Large intestine (tissue), 3 donors: Measurements from ENCODE around the gene TSPEAR. TPM values are rescaled to one million over a fixed set of nuclear protein-coding genes. Genes with fewer than 3 reads are reported as not detected.

ENCODE experiments used
- DNase-seq, 2 donors: peaks; one replicate each; pipeline versions ENCODE4 v3.0.0 to v3.0.0-alpha.2; 2013
- H3K27ac ChIP-seq: one replicate; pipeline ENCODE4 v1.5.1; 2013; ENCODE audit warnings: low read length
- H3K27me3 ChIP-seq: 2 replicates; pipeline ENCODE4 v1.6.1; 2013; ENCODE audit warnings: low read length; ENCODE audit not compliant: control insufficient read depth, insufficient read depth
- H3K36me3 ChIP-seq: 2 replicates; pipeline ENCODE4 v1.6.1; 2013; ENCODE audit warnings: low read length; ENCODE audit not compliant: control insufficient read depth, insufficient read depth
- H3K4me1 ChIP-seq: one replicate; pipeline ENCODE4 v1.6.1; 2013; ENCODE audit warnings: low read length; ENCODE audit not compliant: control insufficient read depth, insufficient read depth
- H3K4me3 ChIP-seq: one replicate; pipeline ENCODE4 v1.5.1; 2013; ENCODE audit warnings: low read length
- H3K9me3 ChIP-seq: one replicate; pipeline ENCODE4 v1.6.1; 2013; ENCODE audit warnings: mild to moderate bottlenecking, low read depth, low read length, moderate library complexity; ENCODE audit not compliant: control insufficient read depth
- WGBS: methylation state at CpG from one replicate; pipeline ENCODE4 v1.1.5; 2013; ENCODE audit warnings: low lambda C conversion rate; ENCODE audit not compliant: insufficient coverage; 5-methylcytosine and 5-hydroxymethylcytosine counted together
- polyA plus RNA-seq: library from polyadenylated mRNA; unstranded; fragments of 120-200 nt; gene quantifications from one replicate; pipeline ENCODE4 v1.2.1, GENCODE V29; 2013

The TSPEAR gene
- polyA plus RNA-seq, 1 donor = 0.55 TPM

- WGBS = no CpG with 5 or more reads among the region's 13 CpGs
Observed at GRCh38 chr21:44448651-44449131, 262.7 kb downstream of the TSPEAR start.

More at GRCh38 chr21:44448651-44449131, 262.7 kb downstream of the TSPEAR start:
- peaks cover 5% of the 10 kb centered on the region for H3K27me3 ChIP-seq
- no peak overlapping the region for H3K4me3 ChIP-seq
- no peak overlapping the region for H3K27ac ChIP-seq
- DNase-seq = peak in 1 of 2 donors; percentile 27
- peaks cover 3% of the 10 kb centered on the region for H3K9me3 ChIP-seq
- H3K4me1 ChIP-seq = no peaks in the 10 kb centered on the region
- H3K36me3 ChIP-seq = no peaks in the 10 kb centered on the region

Other genes starting within 250 kb of the TSPEAR start
- gene KRTAP10-1, start 171.4 kb downstream of the TSPEAR start, polyA plus RNA-seq = not detected
- not detected for gene KRTAP10-2, start 160.1 kb downstream of the TSPEAR start, polyA plus RNA-seq
- not detected for gene KRTAP10-3, start 152.8 kb downstream of the TSPEAR start, polyA plus RNA-seq
- gene KRTAP10-4, start 137.8 kb downstream of the TSPEAR start, polyA plus RNA-seq = not detected
- not detected for gene KRTAP10-5, start 131.0 kb downstream of the TSPEAR start, polyA plus RNA-seq
- gene KRTAP10-6, start 119.1 kb downstream of the TSPEAR start, polyA plus RNA-seq = not detected
- not detected for gene KRTAP10-7, start 111.0 kb downstream of the TSPEAR start, polyA plus RNA-seq
- not detected for gene KRTAP10-8, start 99.5 kb downstream of the TSPEAR start, polyA plus RNA-seq
- not detected for gene KRTAP10-9, start 84.5 kb downstream of the TSPEAR start, polyA plus RNA-seq
- gene KRTAP10-10, start 74.2 kb downstream of the TSPEAR start, polyA plus RNA-seq = not detected
- gene KRTAP10-11, start 65.2 kb downstream of the TSPEAR start, polyA plus RNA-seq = not detected
- gene KRTAP12-4, start 56.9 kb downstream of the TSPEAR start, polyA plus RNA-seq = not detected
- not detected for gene KRTAP12-3, start 53.6 kb downstream of the TSPEAR start, polyA plus RNA-seq
- not detected for gene KRTAP12-2, start 44.6 kb downstream of the TSPEAR start, polyA plus RNA-seq
- not detected for gene KRTAP12-1, start 29.4 kb downstream of the TSPEAR start, polyA plus RNA-seq
- not detected for gene KRTAP10-12, start 14.4 kb downstream of the TSPEAR start, polyA plus RNA-seq
- gene UBE2G2, start 90.2 kb upstream of the TSPEAR start, polyA plus RNA-seq = 97.1 TPM
- gene SUMO3, start 106.5 kb upstream of the TSPEAR start, polyA plus RNA-seq = 94.4 TPM
- gene PTTG1IP, start 162.1 kb upstream of the TSPEAR start, polyA plus RNA-seq = 185 TPM
- gene ITGB2, start 209.3 kb upstream of the TSPEAR start, polyA plus RNA-seq = 17.1 TPM
- 19.4 TPM for gene SLX9, start 228.5 kb upstream of the TSPEAR start, polyA plus RNA-seq